ENCODE measurements around the gene BUD31. TPM values are rescaled to one million over a fixed set of nuclear protein-coding genes. Genes with fewer than 3 reads are reported as not detected.

The BUD31 gene
- total RNA-seq, 1 donor from 2014 or later = 176 TPM

- H4K20me1 ChIP-seq (ENCODE audit: insufficient read depth, low read length) = peaks cover 73% of the 10 kb centered on the region
- no peaks in the 10 kb centered on the region for H3K9me3 ChIP-seq (ENCODE audit: insufficient read depth, low read depth, low read length)
- peak overlapping the region; percentile 79 for H3K4me2 ChIP-seq (ENCODE audit: low read length)
- no peak overlapping the region for H3K27ac ChIP-seq (ENCODE audit: low read depth, low read length)
- peaks cover 19% of the 10 kb centered on the region for H3K79me2 ChIP-seq (ENCODE audit: insufficient read depth, low read length)
- peaks cover 41% of the 10 kb centered on the region for H3K36me3 ChIP-seq (ENCODE audit: insufficient read depth, low read length)
- Mint-ChIP-seq H3K9me3 (ENCODE audit: unreplicated experiment) (no peaks in the 10 kb centered on the region), H3K27ac (ENCODE audit: unreplicated experiment) (peak overlapping the region; percentile 83), H3K27me3 (ENCODE audit: low read depth, unreplicated experiment) (no peaks in the 10 kb centered on the region), H3K36me3 (ENCODE audit: low read depth, unreplicated experiment) (peaks cover 7% of the 10 kb centered on the region), H3K4me1 (ENCODE audit: low read depth, unreplicated experiment) (peaks cover 10% of the 10 kb centered on the region), H3K4me3 (ENCODE audit: unreplicated experiment) (peak overlapping the region; percentile 75)
- no peak overlapping the region for H2AFZ ChIP-seq (ENCODE audit: low read depth, low read length)
- H3K4me1 ChIP-seq (ENCODE audit: insufficient read depth, low read length) = peaks cover 17% of the 10 kb centered on the region
- H3K4me3 ChIP-seq (ENCODE audit: insufficient read depth, low read depth, low read length) = peak overlapping the region; percentile 44
- no peak for DNase-seq (ENCODE audit: low read depth)
- TF ChIP-seq CTCF (IDR thresholded peaks at IDR 0.05; ENCODE audit: insufficient read depth, low read depth, low read length) (no peak), EZH2 (IDR thresholded peaks at IDR 0.05; ENCODE audit: insufficient read depth, low read length) (no peak)
- peak overlapping the region; percentile 26 for H3K9ac ChIP-seq (ENCODE audit: low read length)
- no peaks in the 10 kb centered on the region for H3K27me3 ChIP-seq (ENCODE audit: insufficient read depth, low read length)
- FAIRE-seq = no peak
Measured at GRCh38 chr7:99393355-99394187, 15.2 kb upstream of the BUD31 start.

GRCh38 chr7:99394188-99394502 is 14.6 kb upstream of the BUD31 start:
- no peak overlapping the region for H3K9ac ChIP-seq (ENCODE audit: low read length)
- H3K9me3 Mint-ChIP-seq (ENCODE audit: unreplicated experiment) = no peaks in the 10 kb centered on the region
- H3K27me3 ChIP-seq (ENCODE audit: insufficient read depth, low read length) = no peaks in the 10 kb centered on the region
- H3K4me2 ChIP-seq (ENCODE audit: low read length) = no peak overlapping the region
- H3K4me1 ChIP-seq (ENCODE audit: insufficient read depth, low read length) = peaks cover 17% of the 10 kb centered on the region
- peaks cover 14% of the 10 kb centered on the region for H3K4me1 Mint-ChIP-seq (ENCODE audit: low read depth, unreplicated experiment)
- H3K27ac Mint-ChIP-seq (ENCODE audit: unreplicated experiment) = no peak overlapping the region
- peaks cover 12% of the 10 kb centered on the region for H3K36me3 Mint-ChIP-seq (ENCODE audit: low read depth, unreplicated experiment)
- H4K20me1 ChIP-seq (ENCODE audit: insufficient read depth, low read length) = peaks cover 77% of the 10 kb centered on the region
- no peak overlapping the region for H3K4me3 Mint-ChIP-seq (ENCODE audit: unreplicated experiment)
- peaks cover 41% of the 10 kb centered on the region for H3K36me3 ChIP-seq (ENCODE audit: insufficient read depth, low read length)
- H3K27ac ChIP-seq (ENCODE audit: low read depth, low read length) = no peak overlapping the region
- FAIRE-seq = no peak
- H2AFZ ChIP-seq (ENCODE audit: low read depth, low read length) = no peak overlapping the region
- H3K9me3 ChIP-seq (ENCODE audit: insufficient read depth, low read depth, low read length) = no peaks in the 10 kb centered on the region
- no peak overlapping the region for H3K4me3 ChIP-seq (ENCODE audit: insufficient read depth, low read depth, low read length)
- no peak for DNase-seq (ENCODE audit: low read depth)
- peaks cover 19% of the 10 kb centered on the region for H3K79me2 ChIP-seq (ENCODE audit: insufficient read depth, low read length)
- H3K27me3 Mint-ChIP-seq (ENCODE audit: low read depth, unreplicated experiment) = no peaks in the 10 kb centered on the region
- no peak for TF ChIP-seq CTCF (IDR thresholded peaks at IDR 0.05; ENCODE audit: insufficient read depth, low read depth, low read length)
- no peak for TF ChIP-seq EZH2 (IDR thresholded peaks at IDR 0.05; ENCODE audit: insufficient read depth, low read length)

Measured in astrocyte (in vitro differentiated cells and primary cell).